ENCODE measurements around the gene TOE1. TPM values are rescaled to one million over a fixed set of nuclear protein-coding genes. Genes with fewer than 3 reads are reported as not detected.

Gene TOE1
- polyA plus RNA-seq, 1 of the 3 experiments (the other 2 are of a cell fraction), result 19.1 TPM

GRCh38 chr1:45354838-45355237 is 14.9 kb downstream of the TOE1 start:
- POLR2A ChIA-PET, result no interaction called here
- Histone ChIP-seq H3K9me3 (no peaks in the 10 kb centered on the region), H3K27me3 (ENCODE audit: insufficient read depth) (no peaks in the 10 kb centered on the region), H4K20me1 (ENCODE audit: insufficient read depth) (no peaks in the 10 kb centered on the region), H3K4me3 (ENCODE audit: low read depth in 2 of 2, low read length in 1 of 2) (no peak overlapping the region), H3K4me1 (ENCODE audit: control insufficient read depth in 1 of 2, insufficient read depth in 2 of 2, low read depth in 1 of 2, low read length in 1 of 2) (0 out of 4 replicates have a peak, but pooled peaks cover 0 to 5% of the 10 kb centered on the region in 2 experiments), H3K36me3 (replicated peaks in 1 of 2; ENCODE audit: control insufficient read depth in 1 of 2, insufficient read depth in 2 of 2, low read length in 1 of 2) (no peaks in the 10 kb centered on the region), H3K27ac (ENCODE audit: low read depth in 2 of 2, low read length in 1 of 2) (no peak overlapping the region), H2AFZ (ENCODE audit: low read depth) (no peak overlapping the region), H3K9ac (no peak overlapping the region), H3K79me2 (ENCODE audit: insufficient read depth) (no peaks in the 10 kb centered on the region), H3K4me2 (no peak overlapping the region), H3K9me2 (no peaks in the 10 kb centered on the region), H3F3A (replicated peaks; ENCODE audit: insufficient read depth) (peaks cover 9% of the 10 kb centered on the region)
- DNase-seq, result no peak
- CTCF ChIA-PET, result interaction anchor here (0.6 to 5.1 kb wide), 4 partner anchors 54 to 341 kb away, joined by 3 to 34 read pairs (median 4); no protein-coding TSS in a partner anchor
- 82% methylated on average over 4 of the region's 4 CpGs for WGBS (ENCODE audit: low lambda C conversion rate)
- TF ChIP-seq RAD21 (IDR thresholded peaks at IDR 0.05; ENCODE audit: low read length) (no peak), PBX3 (IDR thresholded peaks at IDR 0.05) (no peak), NRF1 (IDR thresholded peaks at IDR 0.05; ENCODE audit: low read depth, low read length) (no peak)

GRCh38 chr1:45355683-45356082 is 15.7 kb downstream of the TOE1 start:
- 34% methylated on average over 2 of the region's 2 CpGs for WGBS (ENCODE audit: low lambda C conversion rate)
- Histone ChIP-seq H2AFZ (ENCODE audit: low read depth) (no peak overlapping the region), H3F3A (replicated peaks; ENCODE audit: insufficient read depth) (peaks cover 9% of the 10 kb centered on the region), H3K9me3 (no peaks in the 10 kb centered on the region), H3K27me3 (ENCODE audit: insufficient read depth) (no peaks in the 10 kb centered on the region), H3K9me2 (no peaks in the 10 kb centered on the region), H3K27ac (ENCODE audit: low read depth in 2 of 2, low read length in 1 of 2) (no peak overlapping the region), H4K20me1 (ENCODE audit: insufficient read depth) (no peaks in the 10 kb centered on the region), H3K4me3 (ENCODE audit: low read depth in 2 of 2, low read length in 1 of 2) (no peak overlapping the region), H3K9ac (no peak overlapping the region), H3K36me3 (replicated peaks in 1 of 2; ENCODE audit: control insufficient read depth in 1 of 2, insufficient read depth in 2 of 2, low read length in 1 of 2) (no peaks in the 10 kb centered on the region), H3K4me2 (no peak overlapping the region), H3K4me1 (ENCODE audit: control insufficient read depth in 1 of 2, insufficient read depth in 2 of 2, low read depth in 1 of 2, low read length in 1 of 2) (0 out of 4 replicates have a peak, but pooled peaks cover 0 to 5% of the 10 kb centered on the region in 2 experiments), H3K79me2 (ENCODE audit: insufficient read depth) (no peaks in the 10 kb centered on the region)
- POLR2A ChIA-PET, result no interaction called here
- no peak for DNase-seq
- no peak for TF ChIP-seq MEF2A (IDR thresholded peaks at IDR 0.05; ENCODE audit: borderline replicate concordance, low read depth)
- no peak for TF ChIP-seq RAD21 (IDR thresholded peaks at IDR 0.05; ENCODE audit: low read length)
- TF ChIP-seq RCOR1 (IDR thresholded peaks at IDR 0.05; ENCODE audit: low read length), result no peak
- no peak for TF ChIP-seq EP300 (IDR thresholded peaks at IDR 0.05; ENCODE audit: borderline replicate concordance in 1 of 2, low read depth in 1 of 2, low read length in 1 of 2)
- no peak for TF ChIP-seq NFIC (IDR thresholded peaks at IDR 0.05; ENCODE audit: borderline replicate concordance)
- no peak for TF ChIP-seq MXI1 (IDR thresholded peaks at IDR 0.05; ENCODE audit: low read depth, low read length)
- TF ChIP-seq RFX5 (IDR thresholded peaks at IDR 0.05; ENCODE audit: low read length), result no peak
- TF ChIP-seq GATA2 (CRISPR knock-in tag; IDR thresholded peaks at IDR 0.05), result no peak
- TF ChIP-seq USF1 (IDR thresholded peaks at IDR 0.05; ENCODE audit: borderline replicate concordance, low read depth), result no peak
- TF ChIP-seq ZBTB33 (IDR thresholded peaks at IDR 0.05; ENCODE audit: borderline replicate concordance, low read depth), result no peak
- TF ChIP-seq CHD2 (IDR thresholded peaks at IDR 0.05; ENCODE audit: low read length, partially characterized antibody), result no peak
- TF ChIP-seq MAX (IDR thresholded peaks at IDR 0.05; ENCODE audit: low read depth), result no peak
- no peak for TF ChIP-seq NRF1 (IDR thresholded peaks at IDR 0.05; ENCODE audit: low read depth, low read length)
- no peak for TF ChIP-seq FOSL2 (IDR thresholded peaks at IDR 0.05; ENCODE audit: borderline replicate concordance, low read depth)
- no peak for TF ChIP-seq EZH2phosphoT487 (IDR thresholded peaks at IDR 0.05; ENCODE audit: borderline replicate concordance, low read depth)
- no peak for TF ChIP-seq CTCF (IDR thresholded peaks at IDR 0.05)
- TF ChIP-seq POLR2AphosphoS5 (IDR thresholded peaks at IDR 0.05; ENCODE audit: low read depth, low read length), result no peak
- CTCF ChIA-PET, result interaction anchor here (1.1 to 5.1 kb wide), 2 partner anchors 137 to 215 kb away, joined by 3 to 34 read pairs; no protein-coding TSS in a partner anchor

Measured in SK-N-SH (cell line).